ENCODE measurements around the gene MBD3L1. TPM values are rescaled to one million over a fixed set of nuclear protein-coding genes. Genes with fewer than 3 reads are reported as not detected.

MBD3L1 gene
- not detected in 2 replicates for total RNA-seq (2014; rRNA removed; shearing (Covaris generic); ENCODE audit: low replicate concordance)

- Histone ChIP-seq H3K27me3 (peaks cover 7% of the 10 kb centered on the region; the same call in 1 of the 2 replicates), H3K36me3 (peaks cover 23% of the 10 kb centered on the region), H3K4me3 (peak within 1 kb of the TSS; percentile 67), H3K9me3 (peaks cover 7% of the 10 kb centered on the region; the same call in 1 of the 2 replicates)
- peak; percentile 100 for DNase-seq
Observed at GRCh38 chr19:8832132-8833021, at the start of gene MBD3L1, which contains the start of gene ZNF558. Gene MBD3L1, plus strand, starts transcription at chr19:8832377. Its CDS starts 10,302 bp downstream, at chr19:8842679. Gene ZNF558, minus strand, starts transcription at chr19:8832304. Its CDS starts 9,645 bp downstream, at chr19:8822659.

DNA sequence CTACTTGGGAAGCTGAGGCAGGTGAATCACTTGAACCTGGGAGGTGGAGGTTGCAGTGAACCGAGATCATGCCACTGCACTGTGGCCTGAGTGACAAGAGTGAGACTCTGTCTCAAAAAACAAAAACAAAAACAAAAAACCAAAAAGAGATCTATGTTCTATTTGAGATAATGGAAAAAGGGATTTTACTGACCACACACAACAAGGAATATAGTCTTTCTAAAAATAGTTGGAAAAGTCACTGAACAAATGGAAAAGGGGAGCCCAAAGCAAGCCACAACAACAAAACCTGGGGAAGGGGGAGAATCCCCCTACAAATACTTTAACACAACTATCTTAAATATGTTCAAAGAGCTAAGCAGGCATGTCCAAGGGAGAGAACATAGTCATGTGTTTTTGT, 37.4 kb upstream of the MBD3L1 start:
- Histone ChIP-seq H3K27me3 (no peaks in the 10 kb centered on the region; the same call in 1 of the 2 replicates), H3K9me3 (peaks cover 10% of the 10 kb centered on the region), H3K4me3 (no peak overlapping the region), H3K36me3 (no peaks in the 10 kb centered on the region)
- no peak for DNase-seq

DNA sequence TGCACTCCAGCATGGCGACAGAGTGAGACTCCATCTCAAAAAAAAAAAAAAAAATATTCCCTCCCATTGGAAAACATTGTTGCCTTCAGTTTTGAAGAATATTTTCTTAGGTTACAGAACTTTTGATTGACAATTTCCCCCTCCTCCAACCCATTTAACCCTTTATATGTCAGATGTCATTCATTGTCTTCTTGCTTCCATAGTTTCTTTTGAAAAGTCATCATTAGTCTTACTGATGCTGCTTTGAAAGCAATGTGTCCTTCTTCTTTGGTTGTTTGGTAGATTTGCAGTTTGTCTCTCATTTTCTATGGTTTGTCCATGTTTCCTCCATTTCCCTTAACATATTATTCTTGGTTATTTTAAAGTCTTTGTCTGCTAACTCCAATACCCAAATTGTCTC, 25.5 kb upstream of the MBD3L1 start:
- Histone ChIP-seq H3K9me3 (peaks cover 76% of the 10 kb centered on the region), H3K4me3 (no peak overlapping the region), H3K36me3 (peaks cover 73% of the 10 kb centered on the region), H3K27me3 (no peaks in the 10 kb centered on the region)
- no peak for DNase-seq

- Histone ChIP-seq H3K27me3 (no peaks in the 10 kb centered on the region), H3K4me3 (no peak overlapping the region), H3K36me3 (peaks cover 99% of the 10 kb centered on the region), H3K9me3 (peaks cover 97% of the 10 kb centered on the region)
- no peak for DNase-seq
Observed at GRCh38 chr19:8811315-8812172, 20.6 kb upstream of the MBD3L1 start.

DNA sequence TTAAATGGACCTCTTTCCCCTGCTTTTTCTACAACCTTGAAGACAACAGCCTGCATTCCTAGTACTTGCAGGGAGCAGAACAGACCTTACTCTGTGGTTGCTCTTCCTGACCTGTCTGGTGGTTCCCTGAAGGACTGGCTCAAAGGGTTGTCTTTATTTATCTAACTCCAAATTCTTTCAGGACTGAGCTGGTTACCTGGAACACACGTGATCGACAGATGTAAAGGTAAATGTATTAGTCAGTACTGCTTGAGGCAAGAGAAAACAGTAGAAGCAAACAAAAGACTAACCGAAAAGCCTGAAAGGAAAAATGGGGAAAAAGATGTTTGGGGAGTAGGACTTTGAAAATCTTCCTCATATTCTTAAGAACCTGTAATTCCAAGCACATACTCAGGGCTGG, 18.0 kb upstream of the MBD3L1 start:
- H3K4me3 ChIP-seq: no peak overlapping the region
- H3K9me3 ChIP-seq: peaks cover 84% of the 10 kb centered on the region
- peaks cover 99% of the 10 kb centered on the region for H3K36me3 ChIP-seq
- H3K27me3 ChIP-seq: no peaks in the 10 kb centered on the region
- DNase-seq: no peak

GRCh38 chr19:8815780-8816179, 16.4 kb upstream of the MBD3L1 start:
- H3K27me3 ChIP-seq: no peaks in the 10 kb centered on the region
- H3K4me3 ChIP-seq: no peak overlapping the region
- no peak for DNase-seq
- peaks cover 74% of the 10 kb centered on the region for H3K9me3 ChIP-seq
- H3K36me3 ChIP-seq: peaks cover 97% of the 10 kb centered on the region

- Histone ChIP-seq H3K27me3 (no peaks in the 10 kb centered on the region), H3K9me3 (peaks cover 32% of the 10 kb centered on the region), H3K4me3 (no peak overlapping the region), H3K36me3 (peaks cover 86% of the 10 kb centered on the region)
- no peak for DNase-seq
Observed at GRCh38 chr19:8820234-8820633, 11.9 kb upstream of the MBD3L1 start.

DNA sequence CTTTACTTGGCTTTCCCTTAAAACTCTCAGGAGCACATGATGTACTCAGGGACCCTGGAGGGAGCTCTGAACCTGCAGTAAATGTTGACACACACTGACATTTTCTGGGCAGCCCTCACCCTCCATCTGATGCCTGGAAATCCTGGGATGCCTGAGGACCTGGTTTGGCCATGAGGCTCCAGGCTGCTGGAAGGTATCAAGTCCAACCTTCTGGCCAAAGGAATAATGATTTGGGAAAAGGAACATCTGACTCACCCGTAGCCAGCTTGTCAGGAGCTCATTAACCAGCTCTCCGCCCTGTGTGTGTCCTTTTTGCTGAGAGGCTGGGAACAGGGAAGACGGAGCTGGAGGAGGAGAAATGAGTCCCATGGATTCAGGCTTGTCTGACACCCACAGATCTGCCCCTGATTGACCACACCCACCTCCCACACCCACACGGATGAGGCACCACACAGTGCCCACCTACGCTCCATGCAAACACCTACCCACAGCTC, 10.4 kb upstream of the MBD3L1 start:
- Histone ChIP-seq H3K9me3 (peaks cover 16% of the 10 kb centered on the region), H3K4me3 (no peak overlapping the region), H3K27me3 (no peaks in the 10 kb centered on the region), H3K36me3 (peaks cover 81% of the 10 kb centered on the region)
- no peak for DNase-seq

GRCh38 chr19:8826371-8826770, 5.8 kb upstream of the MBD3L1 start:
- Histone ChIP-seq H3K4me3 (no peak overlapping the region), H3K36me3 (peaks cover 62% of the 10 kb centered on the region), H3K9me3 (no peaks in the 10 kb centered on the region), H3K27me3 (no peaks in the 10 kb centered on the region)
- DNase-seq: no peak

DNA sequence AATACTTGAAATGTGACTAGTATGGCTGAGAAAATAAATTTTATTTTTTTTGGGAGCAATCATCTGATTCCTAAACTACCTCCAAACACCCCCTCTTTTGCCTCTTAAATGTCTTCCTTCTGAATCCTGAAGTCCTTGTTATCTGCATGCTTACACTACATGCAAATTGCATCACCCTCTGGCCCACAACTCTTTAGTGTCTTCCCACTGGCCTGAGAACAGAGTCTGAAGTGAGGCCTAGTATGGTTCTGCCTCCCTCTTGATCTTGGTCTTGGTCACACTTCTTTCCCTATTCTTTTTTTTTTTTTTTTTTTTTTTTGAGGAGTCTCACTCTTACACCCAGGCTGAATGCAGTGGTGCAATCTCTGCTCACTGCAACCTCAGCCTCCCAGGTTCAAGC, 4.9 kb upstream of the MBD3L1 start:
- no peaks in the 10 kb centered on the region for H3K9me3 ChIP-seq
- H3K36me3 ChIP-seq: peaks cover 54% of the 10 kb centered on the region
- H3K27me3 ChIP-seq: no peaks in the 10 kb centered on the region
- DNase-seq: no peak
- H3K4me3 ChIP-seq: no peak overlapping the region

- Histone ChIP-seq H3K27me3 (0 out of 2 replicates have a peak, but pooled peaks cover 2% of the 10 kb centered on the region), H3K9me3 (peaks cover 5% of the 10 kb centered on the region; the same call in 1 of the 2 replicates), H3K4me3 (peak overlapping the region; percentile 67), H3K36me3 (peaks cover 29% of the 10 kb centered on the region)
- DNase-seq: no peak
Observed at GRCh38 chr19:8831373-8831772, 804 bp upstream of the MBD3L1 start.

- peaks cover 5% of the 10 kb centered on the region; the same call in 1 of the 2 replicates for H3K9me3 ChIP-seq
- H3K27me3 ChIP-seq: 0 out of 2 replicates have a peak, but pooled peaks cover 2% of the 10 kb centered on the region
- peaks cover 25% of the 10 kb centered on the region for H3K36me3 ChIP-seq
- no peak for DNase-seq
- peak overlapping the region; percentile 67 for H3K4me3 ChIP-seq
Observed at GRCh38 chr19:8831832-8832131, 395 bp upstream of the MBD3L1 start.

DNA sequence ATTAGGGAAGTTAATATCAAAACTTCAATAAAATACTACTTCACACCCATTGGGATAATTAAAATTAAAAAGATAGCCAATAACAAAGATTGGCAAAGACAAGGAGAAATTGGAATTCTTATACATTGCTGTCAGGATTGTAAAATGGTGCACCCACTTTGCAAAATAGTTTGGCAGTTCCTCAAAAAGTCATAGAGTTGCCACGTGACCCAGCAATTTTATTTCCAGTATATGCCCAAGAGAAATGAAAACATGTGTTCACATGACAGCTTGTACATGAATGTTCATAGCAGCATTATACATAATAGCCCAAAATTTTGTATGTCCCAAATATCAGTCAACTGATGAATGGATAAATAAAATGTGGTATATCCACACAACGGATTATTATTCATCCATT, 3.3 kb downstream of the MBD3L1 start:
- Histone ChIP-seq H3K9me3 (peaks cover 7% of the 10 kb centered on the region; the same call in 1 of the 2 replicates), H3K36me3 (0 out of 2 replicates have a peak, but pooled peaks cover 2% of the 10 kb centered on the region), H3K27me3 (peaks cover 22% of the 10 kb centered on the region), H3K4me3 (no peak overlapping the region)
- DNase-seq: no peak

- Histone ChIP-seq H3K9me3 (peaks cover 7% of the 10 kb centered on the region; the same call in 1 of the 2 replicates), H3K4me3 (no peak overlapping the region), H3K27me3 (peaks cover 23% of the 10 kb centered on the region), H3K36me3 (no peaks in the 10 kb centered on the region)
- no peak for DNase-seq
Observed at GRCh38 chr19:8835877-8836276, 3.7 kb downstream of the MBD3L1 start.

- Histone ChIP-seq H3K9me3 (0 out of 2 replicates have a peak, but pooled peaks cover 2% of the 10 kb centered on the region), H3K27me3 (peaks cover 46% of the 10 kb centered on the region), H3K36me3 (no peaks in the 10 kb centered on the region), H3K4me3 (no peak overlapping the region)
- no peak for DNase-seq
Observed at GRCh38 chr19:8840708-8841107, 8.5 kb downstream of the MBD3L1 start.

DNA sequence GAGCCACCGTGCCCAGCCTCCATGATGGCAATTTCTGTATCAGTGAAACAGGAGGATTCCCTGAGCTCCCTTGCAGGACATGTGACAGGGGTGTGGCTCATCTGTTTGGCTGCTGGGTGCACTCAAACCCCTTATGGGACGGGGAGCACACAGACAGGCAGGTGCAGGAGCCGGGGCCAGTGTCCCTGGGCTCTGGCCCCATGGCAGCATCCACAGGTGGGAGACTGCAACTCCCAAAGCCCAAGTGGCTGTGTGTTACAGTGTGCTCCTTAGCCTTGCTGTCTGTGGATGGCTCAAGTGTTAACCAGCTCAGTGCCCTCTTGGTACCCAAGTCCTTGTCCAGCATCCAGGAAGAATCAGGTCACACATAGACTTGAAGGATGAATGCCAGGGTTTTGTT, 14.6 kb downstream of the MBD3L1 start:
- Histone ChIP-seq H3K27me3 (peaks cover 23% of the 10 kb centered on the region), H3K9me3 (peaks cover 9% of the 10 kb centered on the region), H3K36me3 (no peaks in the 10 kb centered on the region), H3K4me3 (no peak overlapping the region)
- DNase-seq: no peak

DNA sequence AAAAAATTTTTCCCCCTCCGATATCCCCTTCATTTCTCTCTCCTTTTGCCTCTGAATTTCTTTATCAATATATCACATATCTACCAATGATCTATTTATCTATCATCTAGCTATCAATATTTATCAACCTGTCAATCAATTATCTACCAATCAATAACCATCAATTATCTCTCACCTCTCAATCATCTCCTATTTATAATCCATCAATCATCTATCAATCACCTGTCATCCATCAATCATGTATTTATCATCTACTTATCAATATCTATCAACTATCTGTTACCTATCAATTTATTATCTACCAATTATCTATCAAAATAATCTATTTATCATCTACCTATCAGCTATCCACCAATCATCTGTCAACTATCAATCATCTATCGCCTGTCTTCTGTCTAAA, 17.1 kb downstream of the MBD3L1 start:
- Histone ChIP-seq H3K27me3 (peaks cover 12% of the 10 kb centered on the region), H3K4me3 (no peak overlapping the region), H3K36me3 (no peaks in the 10 kb centered on the region), H3K9me3 (peaks cover 9% of the 10 kb centered on the region)
- DNase-seq: no peak

Measured in MG63 (cell line).